Nephron (organoid): Measurements from ENCODE around the gene DPRX.

Source experiments
- H3K27ac Mint-ChIP-seq, 3 experiments: 2 replicates each; pipeline ENCODE4 v1.8.0; 2020; ENCODE audit warnings: mixed read lengths in 3 of 3, mild to moderate bottlenecking in 2 of 3, moderate library complexity in 1 of 3
- H3K27me3 Mint-ChIP-seq: 2 replicates; pipeline ENCODE4 v1.8.0; 2021; ENCODE audit warnings: low read depth, mild to moderate bottlenecking, moderate library complexity, mixed read lengths
- H3K36me3 Mint-ChIP-seq: 2 replicates; pipeline ENCODE4 v1.8.0; 2020; ENCODE audit warnings: low read depth, mixed read lengths
- H3K4me1 Mint-ChIP-seq: 2 replicates; pipeline ENCODE4 v1.8.0; 2020; ENCODE audit warnings: mixed read lengths
- H3K4me3 Mint-ChIP-seq, 3 experiments: 2 replicates each; pipeline ENCODE4 v1.8.0; 2020; ENCODE audit warnings: mild to moderate bottlenecking in 3 of 3, mixed read lengths in 3 of 3, moderate library complexity in 2 of 3
- H3K9me3 Mint-ChIP-seq: 2 replicates; pipeline ENCODE4 v1.8.0; 2020; ENCODE audit warnings: mixed read lengths
- TF ChIP-seq, protein P1 (sequence below), 3 experiments: fragments of 200-600 bp; sonication (generic); IDR thresholded peaks; one replicate each; pipeline ENCODE4 v1.5.0; 2021; ENCODE audit warnings: antibody characterized with exemption in 3 of 3; ENCODE audit not compliant: unreplicated experiment in 3 of 3

Gene DPRX

DNA sequence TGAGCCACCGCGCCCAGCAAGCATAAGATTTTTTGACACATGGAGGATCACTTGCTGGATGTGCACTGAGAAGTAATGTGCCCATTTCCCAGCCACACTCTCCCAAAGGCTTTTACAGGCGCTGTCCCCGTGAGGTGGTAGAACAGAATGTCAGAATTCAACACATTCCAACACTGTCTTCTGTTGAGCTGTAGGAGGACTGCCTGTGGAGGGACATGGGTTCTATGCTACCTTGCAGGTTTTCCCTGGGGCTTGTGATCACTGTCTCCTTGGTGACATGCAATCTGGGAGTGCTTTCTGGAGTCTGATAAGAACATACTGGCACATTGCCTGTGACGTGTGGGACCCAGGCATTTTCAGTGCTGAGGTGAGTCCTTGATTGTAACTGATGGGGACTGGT lies 38.5 kb downstream of the DPRX start:
- TF ChIP-seq, protein P1, sequence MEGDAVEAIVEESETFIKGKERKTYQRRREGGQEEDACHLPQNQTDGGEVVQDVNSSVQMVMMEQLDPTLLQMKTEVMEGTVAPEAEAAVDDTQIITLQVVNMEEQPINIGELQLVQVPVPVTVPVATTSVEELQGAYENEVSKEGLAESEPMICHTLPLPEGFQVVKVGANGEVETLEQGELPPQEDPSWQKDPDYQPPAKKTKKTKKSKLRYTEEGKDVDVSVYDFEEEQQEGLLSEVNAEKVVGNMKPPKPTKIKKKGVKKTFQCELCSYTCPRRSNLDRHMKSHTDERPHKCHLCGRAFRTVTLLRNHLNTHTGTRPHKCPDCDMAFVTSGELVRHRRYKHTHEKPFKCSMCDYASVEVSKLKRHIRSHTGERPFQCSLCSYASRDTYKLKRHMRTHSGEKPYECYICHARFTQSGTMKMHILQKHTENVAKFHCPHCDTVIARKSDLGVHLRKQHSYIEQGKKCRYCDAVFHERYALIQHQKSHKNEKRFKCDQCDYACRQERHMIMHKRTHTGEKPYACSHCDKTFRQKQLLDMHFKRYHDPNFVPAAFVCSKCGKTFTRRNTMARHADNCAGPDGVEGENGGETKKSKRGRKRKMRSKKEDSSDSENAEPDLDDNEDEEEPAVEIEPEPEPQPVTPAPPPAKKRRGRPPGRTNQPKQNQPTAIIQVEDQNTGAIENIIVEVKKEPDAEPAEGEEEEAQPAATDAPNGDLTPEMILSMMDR (IDR thresholded peaks at IDR 0.05; ENCODE audit: unreplicated experiment in 3 of 3), result no peak
- H3K27me3 Mint-ChIP-seq, result no peaks in the 10 kb centered on the region
- no peaks in the 10 kb centered on the region for H3K9me3 Mint-ChIP-seq
- H3K4me3 Mint-ChIP-seq, result no peak overlapping the region
- no peak overlapping the region for H3K27ac Mint-ChIP-seq
- H3K4me1 Mint-ChIP-seq, result no peaks in the 10 kb centered on the region
- H3K36me3 Mint-ChIP-seq, result no peaks in the 10 kb centered on the region

DNA sequence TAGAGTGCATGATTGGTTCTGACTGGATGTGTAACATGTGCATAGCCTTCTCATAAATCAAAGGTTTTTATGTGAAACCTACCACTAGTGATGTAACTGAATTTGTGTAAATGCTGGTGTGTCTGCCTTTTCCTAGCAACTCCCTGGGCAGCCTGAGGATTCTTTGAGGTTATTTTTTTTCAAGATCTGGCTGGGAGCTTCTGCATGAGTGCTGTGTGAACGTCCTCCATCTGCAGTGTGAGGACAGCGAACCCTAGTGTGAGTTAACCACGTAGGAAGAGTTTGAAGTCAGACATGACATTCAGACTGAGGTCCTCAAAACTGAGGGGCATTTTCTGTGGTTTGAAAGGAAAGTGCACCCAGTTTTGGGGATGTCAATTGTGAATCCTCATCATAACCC lies 39.9 kb downstream of the DPRX start:
- TF ChIP-seq, protein P1 (IDR thresholded peaks at IDR 0.05; ENCODE audit: unreplicated experiment in 3 of 3), result no peak
- no peak overlapping the region for H3K4me3 Mint-ChIP-seq
- H3K27me3 Mint-ChIP-seq, result no peaks in the 10 kb centered on the region
- no peaks in the 10 kb centered on the region for H3K4me1 Mint-ChIP-seq
- H3K9me3 Mint-ChIP-seq, result no peaks in the 10 kb centered on the region
- H3K36me3 Mint-ChIP-seq, result no peaks in the 10 kb centered on the region
- no peak overlapping the region for H3K27ac Mint-ChIP-seq
